ENCODE results near the gene MAMDC4.
"Not testable (repeated sequence)": the region's sequence is repeated elsewhere in the genome, so short reads cannot be mapped to it uniquely, and the experiment has no call there.

Gene MAMDC4

DNA sequence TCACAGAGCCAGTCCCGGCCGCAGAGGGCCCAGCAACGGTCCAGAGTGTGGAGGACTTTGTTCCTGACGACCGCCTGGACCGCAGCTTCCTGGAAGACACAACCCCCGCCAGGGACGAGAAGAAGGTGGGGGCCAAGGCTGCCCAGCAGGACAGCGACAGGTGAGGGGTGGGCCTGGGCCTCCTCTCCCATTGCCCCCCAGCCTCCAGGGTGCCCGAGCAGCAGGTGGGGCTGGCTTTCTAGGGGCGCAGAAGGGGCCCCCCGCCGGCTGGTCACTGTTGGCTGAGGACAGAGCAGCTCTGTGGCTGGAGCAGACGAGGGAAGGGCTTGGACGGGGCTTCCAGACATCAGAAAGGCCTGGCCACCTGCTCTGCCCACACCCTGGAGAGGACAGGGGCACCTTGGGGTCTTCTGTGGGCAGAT, 14.3 kb upstream of the MAMDC4 start:
- not testable (repeated sequence) for DNase-seq (ENCODE audit: extremely low read depth in 1 of 2, low read depth in 1 of 2)

DNA sequence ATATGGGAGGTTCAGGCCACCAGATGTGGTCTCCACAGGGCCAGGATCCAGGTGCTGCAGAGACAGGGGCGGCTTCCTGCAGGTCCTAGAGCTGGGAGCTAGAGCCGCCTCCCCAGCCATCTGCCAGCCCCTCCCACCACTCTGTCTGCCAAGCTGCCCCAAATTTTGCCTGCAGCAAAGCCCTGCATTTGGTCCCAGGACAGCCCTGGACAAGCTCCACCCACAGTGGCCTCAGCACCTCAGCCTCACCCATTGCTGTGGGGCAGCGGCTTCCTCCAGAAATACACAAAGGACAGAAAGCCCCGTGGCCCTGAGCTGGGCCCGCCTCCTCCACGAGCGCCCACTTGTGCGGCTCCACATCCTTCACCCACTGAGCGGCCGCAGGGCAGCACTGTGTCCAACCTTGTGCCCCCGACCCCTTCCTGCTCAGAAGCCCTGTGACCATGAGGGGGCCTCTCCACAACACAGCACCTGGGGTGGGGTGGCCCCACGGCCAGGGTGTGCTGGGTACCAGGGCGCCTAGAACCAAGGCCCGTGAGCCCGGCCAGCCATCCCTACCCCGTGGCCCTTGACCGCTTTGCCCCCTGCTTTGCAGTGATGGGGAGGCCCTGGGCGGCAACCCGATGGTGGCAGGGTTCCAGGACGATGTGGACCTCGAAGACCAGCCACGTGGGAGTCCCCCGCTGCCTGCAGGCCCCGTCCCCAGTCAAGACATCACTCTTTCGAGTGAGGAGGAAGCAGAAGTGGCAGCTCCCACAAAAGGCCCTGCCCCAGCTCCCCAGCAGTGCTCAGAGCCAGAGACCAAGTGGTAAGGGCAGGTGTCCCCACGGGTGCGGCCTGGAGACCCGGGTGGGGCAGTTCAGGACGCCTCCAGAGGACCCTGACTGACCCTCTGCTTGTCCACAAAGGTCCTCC, 13.6 kb upstream of the MAMDC4 start:
- DNase-seq (ENCODE audit: extremely low read depth in 1 of 2, low read depth in 1 of 2) = no peak

DNA sequence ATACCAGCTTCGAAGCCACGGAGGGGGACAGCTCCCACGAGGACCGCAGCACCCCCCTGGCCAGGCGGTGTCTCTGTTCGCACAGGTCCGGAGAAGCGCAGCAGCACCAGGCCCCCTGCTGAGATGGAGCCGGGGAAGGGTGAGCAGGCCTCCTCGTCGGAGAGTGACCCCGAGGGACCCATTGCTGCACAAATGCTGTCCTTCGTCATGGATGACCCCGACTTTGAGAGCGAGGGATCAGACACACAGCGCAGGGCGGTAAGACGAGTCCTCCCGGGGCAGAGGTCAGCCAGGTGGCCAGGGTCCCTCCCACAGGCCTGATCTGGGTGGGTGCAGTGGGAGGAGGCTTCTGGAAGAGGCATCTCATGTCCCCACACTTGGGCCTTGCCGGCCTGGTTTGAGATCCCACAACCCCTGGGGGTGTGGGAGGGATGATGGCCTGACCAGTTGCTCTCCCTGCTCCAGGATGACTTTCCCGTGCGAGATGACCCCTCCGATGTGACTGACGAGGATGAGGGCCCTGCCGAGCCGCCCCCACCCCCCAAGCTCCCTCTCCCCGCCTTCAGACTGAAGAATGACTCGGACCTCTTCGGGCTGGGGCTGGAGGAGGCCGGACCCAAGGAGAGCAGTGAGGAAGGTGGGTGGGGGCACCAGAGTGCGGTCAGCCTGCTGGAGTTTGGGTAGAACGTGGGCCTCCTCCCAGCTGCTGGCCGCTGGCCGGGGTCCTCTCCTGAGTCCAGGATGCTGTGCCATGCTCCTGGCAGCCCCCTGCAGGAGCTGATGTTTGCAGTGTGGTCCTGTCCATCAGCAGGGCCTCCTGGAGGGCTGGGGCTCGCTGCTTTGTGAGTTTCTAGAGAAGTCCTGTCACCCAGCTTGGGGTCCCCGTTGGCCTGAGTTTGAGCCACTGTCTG, 12.7 kb upstream of the MAMDC4 start:
- DNase-seq (ENCODE audit: extremely low read depth in 1 of 2, low read depth in 1 of 2) = no peak

DNA sequence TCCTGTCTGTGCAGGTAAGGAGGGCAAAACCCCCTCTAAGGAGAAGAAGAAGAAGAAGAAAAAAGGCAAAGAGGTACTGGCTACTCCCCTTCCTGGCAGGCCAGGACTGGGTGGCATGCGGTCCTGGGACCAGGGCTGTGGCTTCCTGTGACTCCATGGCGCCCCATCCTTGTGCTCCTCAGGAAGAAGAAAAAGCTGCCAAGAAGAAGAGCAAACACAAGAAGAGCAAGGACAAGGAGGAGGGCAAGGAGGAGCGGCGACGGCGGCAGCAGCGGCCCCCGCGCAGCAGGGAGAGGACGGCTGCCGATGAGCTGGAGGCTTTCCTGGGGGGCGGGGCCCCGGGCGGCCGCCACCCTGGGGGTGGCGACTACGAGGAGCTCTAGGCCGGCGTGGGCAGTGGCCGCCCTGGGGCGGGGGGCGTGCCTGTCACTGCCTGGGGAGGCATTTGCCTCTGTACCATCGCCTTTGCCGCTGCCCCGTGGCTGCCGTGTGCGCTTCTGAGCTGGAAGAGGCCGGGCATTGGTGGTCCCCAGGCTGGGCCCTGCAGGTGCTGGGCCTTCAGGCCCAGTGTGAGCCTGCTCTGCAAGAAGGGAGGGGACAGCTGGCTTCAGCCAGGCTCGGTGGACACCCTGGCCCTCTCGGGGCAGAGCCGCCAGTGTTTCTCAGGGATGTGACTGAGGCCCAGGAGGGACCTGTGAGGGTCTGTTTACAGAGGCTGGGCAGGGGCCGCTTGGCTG, 11.8 kb upstream of the MAMDC4 start:
- DNase-seq (ENCODE audit: extremely low read depth in 1 of 2, low read depth in 1 of 2) = no peak

DNA sequence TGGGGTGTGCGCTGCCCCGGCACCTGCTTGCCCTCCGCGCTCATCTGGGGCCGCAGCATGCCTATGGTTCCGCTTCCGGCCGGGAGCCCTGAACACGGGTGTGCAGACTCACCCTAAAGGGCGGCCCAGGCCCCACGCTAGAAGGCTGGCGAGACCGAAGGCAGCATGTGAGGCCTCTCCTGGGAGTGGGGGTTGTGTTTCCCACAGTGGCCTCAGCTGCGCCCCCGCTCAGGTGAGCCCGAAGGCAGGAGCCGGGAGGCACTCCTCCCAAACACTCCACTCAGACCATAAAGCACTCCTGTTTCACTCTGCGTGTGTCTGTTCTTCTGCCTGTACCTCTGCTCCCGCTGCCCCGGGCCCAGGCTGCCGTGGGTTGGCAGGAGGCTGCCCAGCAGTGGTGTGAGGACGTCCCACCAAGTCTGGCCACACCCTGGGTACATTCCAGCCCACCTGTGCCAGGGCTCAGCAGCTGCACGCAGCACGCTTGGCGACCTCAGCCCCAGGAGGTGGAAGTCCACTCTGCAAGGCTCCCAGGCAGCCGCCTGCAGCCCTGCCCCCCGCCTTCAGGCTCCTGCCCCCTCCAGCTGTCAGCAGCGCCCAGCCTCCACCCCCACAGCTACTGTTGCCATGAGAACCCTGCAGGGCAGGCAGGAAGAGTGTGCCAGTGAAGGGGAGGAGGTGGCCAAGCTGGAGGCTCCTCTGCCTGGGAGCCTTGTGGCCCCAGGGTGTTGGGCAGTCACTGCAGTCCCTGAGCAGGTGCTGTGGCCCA, 11.1 kb upstream of the MAMDC4 start:
- no peak for DNase-seq (ENCODE audit: extremely low read depth in 1 of 2, low read depth in 1 of 2)

DNA sequence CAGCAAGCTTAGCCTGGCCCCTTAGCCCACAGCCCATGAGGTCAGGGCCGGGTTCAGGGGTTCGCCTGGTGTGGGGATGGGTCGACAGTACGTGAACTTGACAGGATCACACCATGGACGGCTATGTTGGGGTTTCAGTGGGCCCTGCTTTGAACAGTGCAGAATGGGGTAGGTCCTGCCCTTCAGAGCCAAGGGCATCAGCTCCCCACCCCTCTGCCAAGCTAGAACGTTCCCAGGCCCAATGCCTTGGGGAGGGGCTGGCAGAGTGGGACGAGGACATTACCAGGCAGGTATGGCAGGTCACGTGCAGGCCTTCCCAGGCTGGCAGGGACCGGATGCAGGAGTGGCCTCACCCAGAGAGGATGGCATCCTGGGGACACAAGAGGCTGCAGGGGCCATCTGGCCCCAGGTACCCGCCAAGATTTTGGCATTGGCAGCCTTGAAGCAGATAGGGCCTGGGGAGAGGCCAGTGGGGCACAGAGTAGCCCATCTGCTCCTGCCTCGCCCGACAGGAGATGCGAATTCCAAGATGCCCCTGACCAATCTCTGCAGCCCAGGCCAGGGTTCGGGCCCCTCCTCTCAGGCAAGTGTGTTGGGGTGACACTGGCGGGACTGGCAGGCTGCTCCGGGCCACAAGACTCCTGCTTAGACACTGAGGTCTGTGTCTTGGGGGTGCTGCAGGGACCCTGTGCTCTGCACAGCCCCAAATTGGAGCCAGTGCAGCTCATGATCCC, 10.3 kb upstream of the MAMDC4 start:
- DNase-seq (ENCODE audit: extremely low read depth in 1 of 2, low read depth in 1 of 2) = not testable (repeated sequence)

DNA sequence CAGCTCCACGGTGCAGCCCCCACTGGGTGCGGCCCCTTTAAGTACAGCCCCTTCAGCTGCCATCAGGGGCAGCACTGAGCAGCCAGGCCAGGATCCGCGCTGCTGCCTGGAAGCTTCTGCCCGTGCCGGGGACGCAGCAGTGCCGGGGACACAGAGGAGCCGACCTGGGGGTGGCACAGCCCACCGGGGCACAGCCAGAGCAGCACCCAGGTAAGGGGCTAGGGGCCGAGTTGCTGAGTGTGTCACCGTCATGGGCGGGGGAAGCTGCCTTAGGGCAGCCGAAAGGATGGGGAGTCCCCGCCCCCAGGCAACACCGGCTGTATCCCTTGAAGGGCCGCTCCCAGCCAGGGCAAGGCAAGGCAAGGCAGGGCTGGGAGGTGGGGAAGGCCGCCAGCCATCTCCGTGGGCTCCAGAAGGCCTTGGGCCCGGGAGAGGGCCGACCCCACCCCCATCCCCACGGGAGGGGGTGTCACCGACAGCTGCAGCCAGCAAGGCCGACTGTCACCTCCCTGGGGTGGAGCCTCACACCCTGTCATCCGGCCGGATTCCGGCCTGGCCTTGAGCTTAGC, 9.7 kb upstream of the MAMDC4 start, which contains the start of gene AJM1:
Gene AJM1 (plus strand): TSS at position 99 of the 569 bp plus-strand sequence. CDS start 1,937 bp downstream, outside the sequence.
- DNase-seq (ENCODE audit: extremely low read depth in 1 of 2, low read depth in 1 of 2) = peak; percentile 40 to 66

DNA sequence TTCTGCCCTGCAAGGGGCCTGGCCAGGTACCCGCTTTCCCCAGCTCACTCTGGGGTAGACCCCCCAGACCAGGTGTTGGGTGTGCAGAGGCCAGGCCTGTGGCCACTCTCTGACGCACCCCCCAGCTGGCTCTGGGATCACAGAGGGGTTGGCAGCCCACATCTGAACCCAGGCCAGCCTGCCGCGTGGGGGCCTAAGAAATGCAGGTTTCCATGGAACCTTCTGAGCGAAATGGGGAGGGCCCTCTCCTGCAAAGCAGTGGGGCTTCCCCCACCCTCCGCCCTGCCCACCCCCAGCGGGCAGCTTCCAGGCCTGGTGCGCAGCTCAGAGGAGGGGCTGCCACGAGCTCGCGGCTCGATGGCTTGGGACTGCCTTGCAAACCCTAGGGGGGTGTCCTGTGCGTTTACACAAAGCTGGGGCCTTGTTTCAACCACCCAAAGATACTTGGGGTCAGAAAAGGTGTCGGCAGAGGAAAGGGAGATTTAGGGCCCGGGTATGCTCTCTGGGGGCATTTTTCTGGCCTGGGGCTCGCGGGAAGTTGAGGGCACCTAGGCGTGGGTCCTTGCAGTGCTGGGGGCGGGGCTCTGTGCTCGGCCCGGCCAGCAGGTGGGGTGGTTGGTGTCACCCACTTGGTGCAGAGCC, 8.9 kb upstream of the MAMDC4 start:
- DNase-seq (ENCODE audit: extremely low read depth in 1 of 2, low read depth in 1 of 2) = not testable (repeated sequence)

DNA sequence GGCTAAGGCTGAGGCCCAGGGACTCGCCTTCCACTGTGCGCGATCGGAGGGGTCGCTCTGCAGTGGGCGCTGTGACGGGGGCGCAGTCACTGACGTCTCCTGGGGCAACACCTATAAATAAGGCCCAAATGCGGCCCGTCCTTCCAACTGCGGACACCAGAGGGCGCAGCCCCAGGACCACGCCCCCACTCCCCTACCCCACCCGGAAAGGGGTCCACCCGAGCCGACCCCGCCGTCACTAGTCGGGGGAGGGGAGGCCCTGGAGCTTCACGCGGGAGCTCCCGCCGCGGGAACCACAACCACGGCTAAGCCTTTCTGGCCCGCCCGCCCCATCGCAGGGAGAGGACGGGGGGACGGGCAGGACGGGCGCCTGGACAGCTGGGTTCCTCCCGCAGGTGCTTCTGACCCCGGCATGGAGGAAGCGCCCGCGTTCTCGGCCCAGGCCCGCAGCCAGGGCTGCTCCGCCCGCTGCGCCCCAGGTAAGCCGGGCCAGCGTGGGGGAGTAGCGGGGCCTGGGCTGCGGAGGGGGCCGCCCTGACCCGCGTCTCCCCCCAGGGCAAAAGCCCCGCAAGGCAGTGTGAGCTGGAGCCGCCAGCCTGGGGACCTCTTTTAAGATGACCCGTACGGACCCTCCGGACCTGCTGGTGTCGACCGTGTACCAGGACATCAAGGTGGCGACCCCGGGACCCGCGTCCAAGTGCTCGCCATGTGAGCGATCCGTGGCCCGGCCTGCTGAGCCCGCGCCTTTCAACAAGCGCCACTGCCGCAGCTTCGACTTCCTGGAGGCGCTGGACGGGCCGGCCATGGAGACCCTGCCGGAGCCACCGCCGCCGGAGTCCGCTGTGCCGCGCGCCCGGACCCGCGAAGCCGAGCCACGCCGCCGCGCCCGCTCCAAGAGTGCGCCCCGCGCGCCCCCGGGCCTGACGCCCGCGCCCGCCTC, 8.1 kb upstream of the MAMDC4 start:
- peak in 1 of 2 donors; percentile 46 for DNase-seq (ENCODE audit: extremely low read depth in 1 of 2, low read depth in 1 of 2)

DNA sequence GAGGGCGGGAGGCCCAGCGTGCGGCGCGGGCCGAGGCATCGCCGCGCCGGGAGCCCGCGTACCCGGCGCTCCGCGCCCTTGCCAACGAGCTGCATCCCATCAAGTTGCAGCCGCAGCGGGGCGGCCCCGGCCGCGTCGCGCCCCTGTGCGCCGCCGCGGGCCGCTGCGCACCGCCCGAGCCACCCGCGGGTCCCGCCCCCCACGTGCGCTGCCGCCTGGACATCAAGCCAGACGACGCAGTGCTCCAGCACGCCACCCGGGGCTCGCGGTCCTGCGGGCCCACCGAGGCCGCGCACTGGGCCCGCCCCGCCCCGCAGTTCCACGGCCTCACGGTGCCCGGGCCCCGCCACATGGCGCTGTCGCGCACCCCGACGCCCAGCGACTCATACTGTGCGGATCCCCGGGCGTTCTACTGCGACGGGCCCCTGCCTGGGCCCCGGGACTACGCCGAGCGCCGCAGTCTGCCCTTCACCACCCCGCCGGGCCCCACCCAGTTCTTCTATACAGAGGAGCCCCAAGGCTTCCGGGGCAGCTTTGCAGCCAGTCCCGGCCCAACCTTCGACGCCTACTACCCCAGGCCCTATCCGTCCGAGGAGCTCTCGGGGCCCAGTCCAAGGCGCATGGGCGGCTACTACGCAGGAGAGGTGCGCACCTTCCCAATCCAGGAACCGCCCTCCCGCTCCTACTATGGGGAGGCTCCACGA, 7.2 kb upstream of the MAMDC4 start:
- no peak for DNase-seq (ENCODE audit: extremely low read depth in 1 of 2, low read depth in 1 of 2)

DNA sequence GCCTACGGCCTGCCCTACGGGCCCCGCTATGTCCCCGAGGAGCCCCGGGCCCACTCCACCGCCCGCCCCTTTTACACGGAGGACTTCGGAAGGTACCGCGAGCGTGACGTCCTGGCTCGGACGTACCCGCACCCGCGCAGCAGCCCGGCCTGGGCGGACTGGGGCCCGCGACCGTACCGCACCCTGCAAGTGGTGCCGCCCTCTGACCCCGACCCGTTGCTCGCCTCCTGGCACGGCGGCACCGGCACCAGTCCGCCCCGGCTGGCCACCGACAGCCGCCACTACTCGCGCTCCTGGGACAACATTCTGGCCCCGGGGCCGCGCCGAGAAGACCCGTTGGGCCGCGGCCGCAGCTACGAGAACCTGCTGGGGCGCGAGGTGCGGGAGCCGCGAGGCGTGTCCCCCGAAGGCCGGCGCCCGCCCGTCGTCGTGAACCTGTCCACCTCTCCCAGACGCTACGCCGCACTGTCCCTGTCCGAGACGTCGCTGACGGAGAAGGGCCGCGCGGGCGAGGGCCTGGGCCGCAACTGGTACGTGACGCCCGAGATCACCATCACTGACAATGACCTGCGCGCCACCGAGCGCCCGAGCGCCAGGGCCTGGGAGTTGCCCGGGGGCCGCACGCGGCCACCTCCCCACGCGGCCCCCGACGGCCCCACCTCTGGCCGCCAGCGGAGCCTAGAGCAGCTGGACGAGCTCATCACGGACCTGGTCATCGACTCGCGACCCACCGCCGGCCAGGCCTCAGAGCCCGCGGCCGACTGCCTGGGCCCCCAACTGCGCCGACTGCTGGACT, 6.5 kb upstream of the MAMDC4 start:
- DNase-seq (ENCODE audit: extremely low read depth in 1 of 2, low read depth in 1 of 2) = no peak

DNA sequence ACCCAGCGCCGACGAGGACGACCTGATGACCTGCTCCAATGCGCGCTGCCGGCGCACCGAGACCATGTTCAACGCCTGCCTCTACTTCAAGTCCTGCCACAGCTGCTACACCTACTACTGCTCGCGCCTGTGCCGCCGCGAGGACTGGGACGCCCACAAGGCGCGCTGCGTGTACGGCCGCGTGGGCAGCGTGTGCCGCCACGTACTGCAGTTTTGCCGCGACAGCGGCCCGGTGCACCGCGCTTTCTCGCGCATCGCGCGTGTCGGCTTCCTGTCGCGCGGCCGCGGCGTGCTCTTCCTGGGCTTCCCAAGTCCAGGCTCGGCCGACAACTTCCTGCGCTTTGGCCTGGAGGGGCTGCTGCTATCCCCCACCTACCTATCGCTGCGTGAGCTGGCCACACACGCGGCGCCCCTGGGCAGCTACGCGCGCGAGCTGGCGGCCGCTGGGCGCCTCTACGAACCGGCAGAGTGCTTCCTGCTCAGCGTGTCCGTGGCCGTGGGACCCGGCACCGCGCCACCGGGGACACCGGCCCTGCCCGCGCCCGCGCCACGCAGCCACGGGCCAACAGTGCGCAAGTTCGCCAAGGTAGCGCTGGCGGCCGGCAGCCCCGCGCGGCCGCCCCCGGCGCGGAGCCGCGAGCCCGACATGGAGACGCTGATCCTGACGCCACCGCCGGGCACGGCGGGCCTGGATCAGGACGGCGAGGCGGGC, 5.6 kb upstream of the MAMDC4 start:
- DNase-seq (ENCODE audit: extremely low read depth in 1 of 2, low read depth in 1 of 2) = no peak

DNA sequence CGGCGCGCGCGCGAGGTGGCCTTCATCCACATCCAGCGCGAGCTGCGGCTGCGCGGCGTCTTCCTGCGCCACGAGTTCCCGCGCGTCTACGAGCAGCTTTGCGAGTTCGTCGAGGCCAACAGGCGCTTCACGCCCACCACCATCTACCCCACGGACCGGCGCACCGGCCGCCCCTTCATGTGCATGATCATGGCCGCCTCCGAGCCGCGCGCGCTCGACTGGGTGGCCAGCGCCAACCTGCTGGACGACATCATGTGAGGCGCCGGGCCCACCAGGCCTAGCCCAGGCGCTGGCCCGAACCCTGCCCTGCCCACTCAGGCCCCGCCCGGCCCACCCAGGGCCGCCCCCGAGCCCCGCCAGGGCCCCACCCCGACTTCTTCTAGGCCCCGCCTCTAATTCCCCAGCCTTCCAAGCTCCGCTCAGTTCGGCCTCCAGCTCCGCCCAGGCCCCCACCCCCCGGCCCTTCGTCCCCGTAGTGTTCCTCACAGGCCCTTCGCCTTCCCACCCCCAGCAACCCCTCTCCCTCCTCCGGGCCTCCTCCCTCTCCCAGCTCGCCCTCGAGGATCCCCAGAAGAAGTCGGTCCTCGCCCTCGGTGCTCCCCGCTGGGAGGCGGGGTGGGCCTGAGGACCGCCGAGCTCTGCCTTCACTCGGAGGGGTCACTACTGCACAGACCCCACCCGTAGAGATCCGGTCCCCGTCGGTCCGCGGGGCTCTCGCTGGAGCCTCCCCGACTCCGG, 4.9 kb upstream of the MAMDC4 start:
- DNase-seq (ENCODE audit: extremely low read depth in 1 of 2, low read depth in 1 of 2) = no peak

DNA sequence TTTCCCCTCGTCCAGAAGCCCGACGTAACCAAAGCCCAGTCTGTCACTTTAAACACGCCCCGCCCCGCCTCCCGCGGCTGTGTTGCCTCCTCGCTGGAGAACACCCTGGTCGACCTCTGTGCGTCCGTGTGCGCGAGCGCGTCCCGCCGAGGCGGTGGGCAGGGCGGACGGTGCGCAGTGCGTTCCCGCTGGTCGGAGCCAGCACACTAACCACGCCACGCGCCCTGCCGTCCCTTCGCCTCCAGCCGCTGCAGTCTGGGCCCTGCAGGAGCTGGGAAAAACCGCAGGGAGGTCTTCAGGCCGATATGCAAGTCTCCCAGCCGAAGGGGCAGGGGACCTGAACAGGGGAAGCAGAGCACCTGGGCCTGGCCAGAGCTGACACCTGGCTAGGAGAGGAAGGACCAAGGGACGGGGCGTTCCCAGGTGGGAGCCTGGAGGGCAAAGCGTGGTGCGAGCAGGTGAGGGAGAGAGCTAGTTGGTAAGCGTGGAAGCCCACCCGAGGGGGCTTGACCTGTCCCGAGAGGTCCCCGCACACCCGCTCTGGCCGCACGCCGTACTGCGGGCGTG, 4.2 kb upstream of the MAMDC4 start:
- peak in 1 of 2 donors; percentile 47 for DNase-seq (ENCODE audit: extremely low read depth in 1 of 2, low read depth in 1 of 2)
